ENCODE data around the gene TMEM39B. TPM values are rescaled to one million over a fixed set of nuclear protein-coding genes. Genes with fewer than 3 reads are reported as not detected.

Gene TMEM39B
- total RNA-seq (2021), result 30.4 and 32.4 TPM in 2 replicates
- percentile 72 among the genes with signal in this experiment for Bru-seq, nascent RNA
- BruChase-seq, experiment 1, labeled RNA remaining after a 2-hour chase, result percentile 73 among the genes with signal in this experiment
- BruChase-seq, experiment 2, labeled RNA remaining after a 6-hour chase, result percentile 78 among the genes with signal in this experiment
- long read RNA-seq, transcript TMEM39B-203 (7 exons, 1,538 nt), result major isoform, 9 of 22 reads
- long read RNA-seq, partial matches to known transcripts, result 1 of 22 reads
- long read RNA-seq, other reads (novel, unspliced or antisense), result 12 of 22 reads

DNA sequence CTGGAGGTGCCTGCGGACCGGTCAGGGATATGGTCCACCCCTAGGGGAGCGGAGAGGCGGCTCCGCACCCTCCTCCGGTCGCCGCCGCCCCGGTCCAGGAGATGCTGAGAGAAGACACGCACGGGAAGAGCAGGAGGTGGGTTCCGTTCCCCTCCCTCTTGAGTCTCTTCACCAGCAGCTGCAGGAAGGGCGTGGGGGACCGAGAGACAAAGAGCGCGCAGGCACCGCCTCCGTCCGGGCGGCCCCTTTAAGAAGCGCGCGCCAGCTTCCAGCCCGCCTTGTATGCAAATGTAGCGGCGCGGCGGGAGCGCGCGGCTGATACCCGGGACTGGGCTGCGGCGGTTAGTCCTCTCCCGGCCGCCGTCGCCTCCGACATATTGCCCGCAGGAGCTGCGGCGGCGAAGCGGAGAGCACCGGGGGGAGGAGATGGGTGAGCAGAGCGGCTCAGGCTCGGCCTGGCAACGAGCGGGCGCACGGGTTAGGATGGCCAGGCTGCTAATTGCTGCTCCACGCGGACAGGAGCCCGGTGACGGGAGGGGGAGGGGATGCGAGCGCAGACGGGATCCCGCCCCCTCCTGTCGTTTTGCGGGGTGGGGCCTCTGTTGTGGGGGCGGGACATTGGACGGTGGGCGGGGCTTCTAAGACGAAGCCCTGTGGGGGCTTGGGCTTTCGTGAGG is at the start of gene TMEM39B:
Gene TMEM39B (plus strand): TSS at position 318 of the 677 bp plus-strand sequence. CDS start 109 bp downstream, at position 427.
- peak; percentile 99 for DNase-seq (ENCODE audit: low spot score)
- no TSS peak for BruUV-seq (replicated peaks)
- peaks cover 19% of the 10 kb centered on the region for H3K36me3 ChIP-seq (ENCODE audit: insufficient read depth, low read length, poor library complexity, severe bottlenecking)
- H3K27ac ChIP-seq (ENCODE audit: low read depth, low read length, poor library complexity, severe bottlenecking), result peak within 1 kb of the TSS; percentile 87
- peaks cover 22% of the 10 kb centered on the region for H3K4me1 ChIP-seq (ENCODE audit: insufficient read depth, low read length, poor library complexity, severe bottlenecking)
- H3K4me3 ChIP-seq (ENCODE audit: low read depth, low read length, poor library complexity, severe bottlenecking), result peak within 1 kb of the TSS; percentile 67
- intact Hi-C loops (cut with micrococcal nuclease; ENCODE audit: unreplicated experiment), result loop anchor here (2.0 kb wide), 1 partner anchor 34 kb away; no protein-coding TSS in a partner anchor
- no peaks in the 10 kb centered on the region for H3K9me3 ChIP-seq (ENCODE audit: low read depth, low read length, poor library complexity, severe bottlenecking)
- H3K27me3 ChIP-seq (replicated peaks; ENCODE audit: insufficient read depth, low read depth, low read length, poor library complexity), result no peaks in the 10 kb centered on the region
- ChIA-PET CTCF (interaction anchor here (0.5 to 1.5 kb wide), 10 partner anchors 10 to 446 kb away, joined by 3 to 13 read pairs (median 5); no protein-coding TSS in a partner anchor), POLR2A (ENCODE audit: low non-redundant PET) (interaction anchor here (0.5 to 1.0 kb wide), 8 partner anchors 10 to 427 kb away, joined by 3 to 11 read pairs (median 4); no protein-coding TSS in a partner anchor)
- TF ChIP-seq CTCF (conservative IDR thresholded peaks at IDR 0.05; ENCODE audit: low read depth, low read length), result no peak
- no peak for TF ChIP-seq EZH2 (IDR thresholded peaks at IDR 0.05; ENCODE audit: borderline replicate concordance, low read depth, low read length, poor library complexity, severe bottlenecking)

GRCh38 chr1:32023351-32023750 is 49.4 kb upstream of the TMEM39B start:
- BruUV-seq (replicated peaks), result TSS peak; percentile 4
- H3K4me1 ChIP-seq (ENCODE audit: insufficient read depth, low read length, poor library complexity, severe bottlenecking), result peaks cover 17% of the 10 kb centered on the region
- no peak overlapping the region for H3K27ac ChIP-seq (ENCODE audit: low read depth, low read length, poor library complexity, severe bottlenecking)
- no peak for DNase-seq (ENCODE audit: low spot score)
- H3K36me3 ChIP-seq (ENCODE audit: insufficient read depth, low read length, poor library complexity, severe bottlenecking), result peaks cover 22% of the 10 kb centered on the region
- H3K4me3 ChIP-seq (ENCODE audit: low read depth, low read length, poor library complexity, severe bottlenecking), result no peak overlapping the region
- ChIA-PET CTCF (no interaction called here), POLR2A (ENCODE audit: low non-redundant PET) (interaction anchor here (0.7 kb wide), 1 partner anchor 147 kb away, joined by 5 read pairs; no protein-coding TSS in a partner anchor)
- H3K27me3 ChIP-seq (replicated peaks; ENCODE audit: insufficient read depth, low read depth, low read length, poor library complexity), result no peaks in the 10 kb centered on the region
- H3K9me3 ChIP-seq (ENCODE audit: low read depth, low read length, poor library complexity, severe bottlenecking), result no peaks in the 10 kb centered on the region
- TF ChIP-seq EZH2 (IDR thresholded peaks at IDR 0.05; ENCODE audit: borderline replicate concordance, low read depth, low read length, poor library complexity, severe bottlenecking) (no peak), CTCF (conservative IDR thresholded peaks at IDR 0.05; ENCODE audit: low read depth, low read length) (no peak)
- intact Hi-C loops (cut with micrococcal nuclease; ENCODE audit: unreplicated experiment), result no loop called here

- TF ChIP-seq EZH2 (IDR thresholded peaks at IDR 0.05; ENCODE audit: borderline replicate concordance, low read depth, low read length, poor library complexity, severe bottlenecking), result no peak
- TF ChIP-seq CTCF (conservative IDR thresholded peaks at IDR 0.05; ENCODE audit: low read depth, low read length), result no peak
- DNase-seq (ENCODE audit: low spot score), result no peak
- no peak overlapping the region for H3K4me3 ChIP-seq (ENCODE audit: low read depth, low read length, poor library complexity, severe bottlenecking)
- no peaks in the 10 kb centered on the region for H3K9me3 ChIP-seq (ENCODE audit: low read depth, low read length, poor library complexity, severe bottlenecking)
- H3K36me3 ChIP-seq (ENCODE audit: insufficient read depth, low read length, poor library complexity, severe bottlenecking), result peaks cover 29% of the 10 kb centered on the region
- peaks cover 2% of the 10 kb centered on the region for H3K4me1 ChIP-seq (ENCODE audit: insufficient read depth, low read length, poor library complexity, severe bottlenecking)
- intact Hi-C loops (cut with micrococcal nuclease; ENCODE audit: unreplicated experiment), result no loop called here
- POLR2A ChIA-PET (ENCODE audit: low non-redundant PET), result no interaction called here
- CTCF ChIA-PET, result no interaction called here
- H3K27ac ChIP-seq (ENCODE audit: low read depth, low read length, poor library complexity, severe bottlenecking), result no peak overlapping the region
- BruUV-seq (replicated peaks), result no TSS peak
- H3K27me3 ChIP-seq (replicated peaks; ENCODE audit: insufficient read depth, low read depth, low read length, poor library complexity), result no peaks in the 10 kb centered on the region
Measured at GRCh38 chr1:32025515-32025914, 47.2 kb upstream of the TMEM39B start.
